ENCODE measurements around the gene MAP4K2. TPM values are rescaled to one million over a fixed set of nuclear protein-coding genes. Genes with fewer than 3 reads are reported as not detected.

The MAP4K2 gene
- total and polyA plus RNA-seq, 12 donors, result 6.4 to 57.7 (median 19.0) TPM

GRCh38 chr11:64735725-64736259 is 67.2 kb downstream of the MAP4K2 start:
- Histone ChIP-seq H3K4me1 (replicated peaks in 1 of 2) (no peaks in the 10 kb centered on the region), H3K36me3 (replicated peaks in 1 of 2) (no peaks in the 10 kb centered on the region), H3K4me3 (no peak overlapping the region), H3K9me3 (replicated peaks in 1 of 3) (no peaks in the 10 kb centered on the region), H3K27me3 (no peaks in the 10 kb centered on the region), H3K27ac (no peak overlapping the region)
- intact Hi-C loops (cut with DNase I), result no loop called here
- TF ChIP-seq POLR2A (IDR thresholded peaks at IDR 0.05), result no peak
- TF ChIP-seq CTCF (IDR thresholded peaks at IDR 0.05), result no peak
- DNase-seq, result no peak
- WGBS, 4 donors, result 73 to 88% (median 83%) methylated on average over 5 to 9 of the region's 9 CpGs

Other genes starting within 250 kb of the MAP4K2 start
- 1 to 10 TPM in 2 of 9 donors, under 1 TPM in 5, not detected in 2; 0.42 to 3.9 (median 0.68) TPM for gene SLC22A11, start 247.3 kb downstream of the MAP4K2 start, total RNA-seq
- gene SLC22A11, start 247.3 kb downstream of the MAP4K2 start, polyA plus RNA-seq, result under 1 TPM; 0.20 to 0.32 (median 0.30) TPM
- gene SLC22A12, start 212.0 kb downstream of the MAP4K2 start, total RNA-seq, result not detected
- gene SLC22A12, start 212.0 kb downstream of the MAP4K2 start, polyA plus RNA-seq, result not detected
- gene NRXN2, start 80.0 kb downstream of the MAP4K2 start, total RNA-seq, result 10 to 100 TPM in 3 of 9 donors, 1 to 10 TPM in 6; 1.7 to 17.1 (median 4.4) TPM
- gene NRXN2, start 80.0 kb downstream of the MAP4K2 start, polyA plus RNA-seq, result 10 to 100 TPM in 1 of 3 donors, 1 to 10 TPM in 2; 3.3 to 13.6 (median 6.2) TPM
- gene RASGRP2, start 59.1 kb downstream of the MAP4K2 start, total RNA-seq, result 10 to 100 TPM in 5 of 9 donors, 1 to 10 TPM in 4; 3.6 to 23.9 (median 11.1) TPM
- gene RASGRP2, start 59.1 kb downstream of the MAP4K2 start, polyA plus RNA-seq, result 10 to 100 TPM in 2 of 3 donors, 1 to 10 TPM in 1; 5.4 to 81.9 (median 35.0) TPM
- gene PYGM, start 43.2 kb downstream of the MAP4K2 start, total RNA-seq, result 10 to 100 TPM in 1 of 9 donors, 1 to 10 TPM in 8; 1.4 to 10.1 (median 3.4) TPM
- 1 to 10 TPM; 2.4 to 5.1 (median 4.8) TPM for gene PYGM, start 43.2 kb downstream of the MAP4K2 start, polyA plus RNA-seq
- 100 to 1,000 TPM in 8 of 9 donors, 10 to 100 TPM in 1; 76.2 to 395 (median 229) TPM for gene SF1, start 24.7 kb downstream of the MAP4K2 start, total RNA-seq
- 100 to 1,000 TPM; 150 to 197 (median 178) TPM for gene SF1, start 24.7 kb downstream of the MAP4K2 start, polyA plus RNA-seq
- 10 to 100 TPM; 15.3 to 50.6 (median 28.4) TPM for gene MEN1, start 7.3 kb upstream of the MAP4K2 start, total RNA-seq
- 10 to 100 TPM; 21.4 to 32.8 (median 29.1) TPM for gene MEN1, start 7.3 kb upstream of the MAP4K2 start, polyA plus RNA-seq
- 10 to 100 TPM in 2 of 9 donors, 1 to 10 TPM in 7; 3.1 to 12.9 (median 9.1) TPM for gene CDC42BPG, start 41.4 kb upstream of the MAP4K2 start, total RNA-seq
- 1 to 10 TPM; 3.3 to 7.4 (median 4.9) TPM for gene CDC42BPG, start 41.4 kb upstream of the MAP4K2 start, polyA plus RNA-seq
- gene EHD1, start 75.4 kb upstream of the MAP4K2 start, total RNA-seq, result 100 to 1,000 TPM in 1 of 9 donors, 10 to 100 TPM in 8; 38.5 to 107 (median 55.8) TPM
- 10 to 100 TPM; 14.3 to 50.4 (median 20.0) TPM for gene EHD1, start 75.4 kb upstream of the MAP4K2 start, polyA plus RNA-seq
- gene ATG2A, start 114.0 kb upstream of the MAP4K2 start, total RNA-seq, result 10 to 100 TPM in 8 of 9 donors, 1 to 10 TPM in 1; 7.6 to 43.5 (median 33.8) TPM
- 10 to 100 TPM in 2 of 3 donors, 1 to 10 TPM in 1; 3.6 to 43.3 (median 32.4) TPM for gene ATG2A, start 114.0 kb upstream of the MAP4K2 start, polyA plus RNA-seq
- gene PPP2R5B, start 121.5 kb upstream of the MAP4K2 start, total RNA-seq, result 10 to 100 TPM in 8 of 9 donors, 1 to 10 TPM in 1; 7.8 to 26.6 (median 20.4) TPM
- 10 to 100 TPM; 10.7 to 51.3 (median 25.6) TPM for gene PPP2R5B, start 121.5 kb upstream of the MAP4K2 start, polyA plus RNA-seq
- gene GPHA2, start 132.7 kb upstream of the MAP4K2 start, total RNA-seq, result not detected
- under 1 TPM in 1 of 3 donors, not detected in 2; 0.67 TPM for gene GPHA2, start 132.7 kb upstream of the MAP4K2 start, polyA plus RNA-seq
- gene MAJIN, start 168.9 kb upstream of the MAP4K2 start, total RNA-seq, result not detected
- gene MAJIN, start 168.9 kb upstream of the MAP4K2 start, polyA plus RNA-seq, result under 1 TPM in 2 of 3 donors, not detected in 1; 0.24 to 0.29 TPM
- gene BATF2, start 193.8 kb upstream of the MAP4K2 start, total RNA-seq, result 10 to 100 TPM in 2 of 9 donors, 1 to 10 TPM in 6, under 1 TPM in 1; 0.67 to 34.5 (median 6.4) TPM
- gene BATF2, start 193.8 kb upstream of the MAP4K2 start, polyA plus RNA-seq, result 1 to 10 TPM; 3.3 to 8.5 (median 3.7) TPM
- 100 to 1,000 TPM in 6 of 9 donors, 10 to 100 TPM in 3; 81.0 to 231 (median 109) TPM for gene ARL2, start 210.9 kb upstream of the MAP4K2 start, total RNA-seq
- 100 to 1,000 TPM in 2 of 3 donors, 10 to 100 TPM in 1; 66.5 to 151 (median 128) TPM for gene ARL2, start 210.9 kb upstream of the MAP4K2 start, polyA plus RNA-seq
- gene SNX15, start 224.2 kb upstream of the MAP4K2 start, total RNA-seq, result 10 to 100 TPM; 21.0 to 35.9 (median 23.4) TPM
- gene SNX15, start 224.2 kb upstream of the MAP4K2 start, polyA plus RNA-seq, result 10 to 100 TPM; 16.4 to 22.0 (median 18.7) TPM
- gene SAC3D1, start 238.0 kb upstream of the MAP4K2 start, total RNA-seq, result 10 to 100 TPM in 7 of 9 donors, 1 to 10 TPM in 2; 7.4 to 23.6 (median 15.4) TPM
- 10 to 100 TPM in 1 of 3 donors, 1 to 10 TPM in 2; 4.4 to 10.1 (median 7.5) TPM for gene SAC3D1, start 238.0 kb upstream of the MAP4K2 start, polyA plus RNA-seq